H1 (cell line): Measurements from ENCODE around the gene MCM7. TPM values are rescaled to one million over a fixed set of nuclear protein-coding genes. Genes with fewer than 3 reads are reported as not detected.
A peak's percentile ranks its signal among the peaks of the same experiment; 100 is the strongest.

Source experiments
- CTCF ChIA-PET: fragments of 300-600 bp; sonication (Branson Sonifier 250); formaldehyde crosslinking; loops from one replicate; lab custom pipeline; 2021; ENCODE audit not compliant: partially characterized antibody; lab: Charles Lee
- POLR2A ChIA-PET: fragments of 300-600 bp; sonication (Branson Sonifier 250); formaldehyde crosslinking; loops from one replicate; lab custom pipeline; 2021; ENCODE audit warnings: inconsistent platforms; ENCODE audit not compliant: partially characterized antibody; lab: Charles Lee
- DNase-seq, 2 experiments: peaks; one replicate each; pipeline versions ENCODE4 v3.0.0 to v3.0.0-alpha.2; 2010 to 2022; ENCODE audit warnings: low spot score in 2 of 2, low read depth in 1 of 2, mixed read lengths in 1 of 2
- FAIRE-seq: peaks from 2 replicates; lab custom pipeline; 2011; peaks lifted over from hg19 to GRCh38; lab: Jason Lieb, UNC
- H2AFZ ChIP-seq: 2 replicates; pipeline ENCODE4 v1.8.1; 2012; ENCODE audit warnings: low read length, inconsistent platforms
- H2AK5ac ChIP-seq: 2 replicates; pipeline ENCODE4 v1.6.1; 2013; ENCODE audit warnings: low read depth, low read length
- H2BK120ac ChIP-seq: replicated peaks from 2 replicates; pipeline ENCODE3; 2013; ENCODE audit warnings: low read depth, low read length, inconsistent platforms
- H2BK12ac ChIP-seq: 2 replicates; pipeline ENCODE4 v1.6.1; 2013; ENCODE audit warnings: low read depth, low read length
- H2BK15ac ChIP-seq: 2 replicates; pipeline ENCODE4 v1.6.1; 2013; ENCODE audit warnings: low read length
- H2BK20ac ChIP-seq: 2 replicates; pipeline ENCODE4 v1.6.1; 2013; ENCODE audit warnings: low read length
- H2BK5ac ChIP-seq: 2 replicates; pipeline ENCODE4 v1.6.1; 2013; ENCODE audit warnings: low read depth, low read length
- H3K14ac ChIP-seq: 2 replicates; pipeline ENCODE4 v1.6.1; 2013; ENCODE audit warnings: inconsistent platforms; ENCODE audit not compliant: insufficient read length
- H3K18ac ChIP-seq: 2 replicates; pipeline ENCODE4 v1.6.1; 2013; ENCODE audit warnings: low read length; ENCODE audit errors: extremely low read depth
- H3K23ac ChIP-seq: 2 replicates; pipeline ENCODE4 v1.6.1; 2013; ENCODE audit warnings: inconsistent platforms; ENCODE audit not compliant: insufficient read length
- H3K23me2 ChIP-seq: 2 replicates; pipeline ENCODE4 v1.6.1; 2013; ENCODE audit warnings: low read depth, low read length
- H3K27ac ChIP-seq: 2 replicates; pipeline ENCODE4 v1.6.1; 2011; ENCODE audit warnings: low read depth, low read length, inconsistent platforms
- H3K27me3 ChIP-seq, 4 experiments: replicated peaks in 1 of 4; 1 replicate in 1 of 4; 2 replicates in 3 of 4; pipeline versions ENCODE4 v1.6.1 to v1.8.1; 2011 to 2013; ENCODE audit warnings: low read length in 3 of 4, mild to moderate bottlenecking in 3 of 4, inconsistent platforms in 2 of 4, mixed read lengths in 2 of 4, moderate library complexity in 1 of 4; ENCODE audit not compliant: control insufficient read depth in 3 of 4, insufficient read depth in 3 of 4; ENCODE audit errors: extremely low read depth in 1 of 4
- H3K36me3 ChIP-seq, 4 experiments: 2 replicates each; pipeline versions ENCODE4 v1.6.1 to v1.8.1; 2011 to 2013; ENCODE audit warnings: mild to moderate bottlenecking in 4 of 4, low read length in 3 of 4, moderate library complexity in 2 of 4, control low read depth in 1 of 4, inconsistent platforms in 1 of 4; ENCODE audit not compliant: insufficient read depth in 4 of 4, control insufficient read depth in 2 of 4
- H3K4ac ChIP-seq: replicated peaks from 2 replicates; pipeline ENCODE3; 2013; ENCODE audit warnings: low read length, low read depth, mixed read lengths, inconsistent platforms; ENCODE audit not compliant: insufficient read length
- H3K4me1 ChIP-seq, 4 experiments: replicated peaks in 1 of 4; 1 replicate in 1 of 4; 2 replicates in 3 of 4; pipeline versions ENCODE4 v1.6.1 to v1.8.1; 2011 to 2013; ENCODE audit warnings: low read length in 3 of 4, inconsistent platforms in 2 of 4, mixed read lengths in 1 of 4; ENCODE audit not compliant: insufficient read depth in 4 of 4, control insufficient read depth in 3 of 4
- H3K4me2 ChIP-seq, 2 experiments: 2 replicates each; pipeline versions ENCODE4 v1.6.1 to v1.8.1; 2011 to 2013; ENCODE audit warnings: low read depth in 2 of 2, low read length in 2 of 2, control low read depth in 1 of 2, inconsistent platforms in 1 of 2, mild to moderate bottlenecking in 1 of 2; ENCODE audit not compliant: insufficient read depth in 1 of 2
- H3K4me3 ChIP-seq, 4 experiments: fragments of 200-600, 300-600 bp in 1 of 4; sonication (generic), shearing (Covaris generic), sonication (Bioruptor Twin) in 1 of 4; 2 replicates each; pipeline versions ENCODE4 v1.5.1 to v1.8.1; 2011 to 2016; ENCODE audit warnings: low read length in 4 of 4, low read depth in 3 of 4, control low read depth in 2 of 4, inconsistent platforms in 2 of 4, mild to moderate bottlenecking in 2 of 4, mixed read lengths in 1 of 4, moderate library complexity in 1 of 4; ENCODE audit not compliant: insufficient read depth in 2 of 4; ENCODE audit errors: extremely low read depth in 1 of 4
- H3K56ac ChIP-seq: replicated peaks from 2 replicates; pipeline ENCODE3; 2013; ENCODE audit warnings: low read depth, mild to moderate bottlenecking, mixed read lengths, low read length, inconsistent platforms; ENCODE audit not compliant: insufficient read length
- H3K79me1 ChIP-seq: 2 replicates; pipeline ENCODE4 v1.6.1; 2013; ENCODE audit warnings: low read depth, low read length, control low read depth
- H3K79me2 ChIP-seq, 2 experiments: 2 replicates each; pipeline versions ENCODE4 v1.6.1 to v1.8.1; 2012 to 2013; ENCODE audit warnings: low read length in 2 of 2, mild to moderate bottlenecking in 2 of 2, inconsistent platforms in 1 of 2; ENCODE audit not compliant: insufficient read depth in 2 of 2, control insufficient read depth in 1 of 2
- H3K9ac ChIP-seq, 4 experiments: replicated peaks in 1 of 4; 1 replicate in 1 of 4; 2 replicates in 3 of 4; pipeline versions ENCODE4 v1.6.1 to v1.8.1; 2011 to 2013; ENCODE audit warnings: low read depth in 3 of 4, low read length in 3 of 4, control low read depth in 2 of 4, mild to moderate bottlenecking in 2 of 4, moderate library complexity in 2 of 4, inconsistent platforms in 1 of 4; ENCODE audit errors: extremely low read depth in 1 of 4
- H3K9me3 ChIP-seq, 2 experiments: 2 replicates each; pipeline versions ENCODE4 v1.6.1 to v1.8.1; 2012 to 2013; ENCODE audit warnings: mild to moderate bottlenecking in 2 of 2, moderate library complexity in 2 of 2, control low read depth in 1 of 2, inconsistent platforms in 1 of 2, low read depth in 1 of 2, low read length in 1 of 2, mixed read lengths in 1 of 2; ENCODE audit not compliant: insufficient read depth in 2 of 2
- H4K20me1 ChIP-seq, 2 experiments: replicated peaks in 1 of 2; 2 replicates each; pipeline versions ENCODE3 to v1.8.1; 2011 to 2013; ENCODE audit warnings: inconsistent platforms in 2 of 2, low read length in 2 of 2, mild to moderate bottlenecking in 1 of 2; ENCODE audit not compliant: insufficient read depth in 2 of 2, control insufficient read depth in 1 of 2
- H4K5ac ChIP-seq: 2 replicates; pipeline ENCODE4 v1.6.1; 2013; ENCODE audit warnings: low read length, low read depth, mixed read lengths, inconsistent platforms; ENCODE audit not compliant: insufficient read length
- H4K8ac ChIP-seq: 2 replicates; pipeline ENCODE4 v1.8.0; 2013; ENCODE audit warnings: mild to moderate bottlenecking, moderate library complexity, low read length, inconsistent platforms; ENCODE audit not compliant: insufficient read depth; ENCODE audit errors: extremely low read depth
- H4K91ac ChIP-seq: replicated peaks from 2 replicates; pipeline ENCODE3; 2013; ENCODE audit warnings: low read length, mixed read lengths, inconsistent platforms; ENCODE audit not compliant: insufficient read length
- MAFK ChIP-seq: IDR thresholded peaks from 2 replicates; pipeline ENCODE4 v1.6.1; 2012; ENCODE audit warnings: low read depth, mild to moderate bottlenecking, improper control_type of control experiment, low read length
- PHF8 ChIP-seq: fragments of 200-600 bp; sonication (generic); conservative IDR thresholded peaks from 2 replicates; pipeline ENCODE4 v1.7.1; 2012; ENCODE audit warnings: low read depth, mild to moderate bottlenecking, inconsistent platforms, low read length, moderate library complexity
- POLR2A ChIP-seq, 2 experiments: IDR thresholded peaks; 1 replicate in 1 of 2; 2 replicates in 1 of 2; pipeline ENCODE4 v1.6.1; 2011; ENCODE audit warnings: low read depth in 2 of 2, low read length in 2 of 2, mild to moderate bottlenecking in 2 of 2; ENCODE audit errors: control extremely low read depth in 1 of 2
- POLR2AphosphoS5 ChIP-seq: IDR thresholded peaks from 2 replicates; pipeline ENCODE4 v1.6.1; 2011; ENCODE audit warnings: low read depth, low read length
- POU5F1 ChIP-seq: IDR thresholded peaks from 2 replicates; pipeline ENCODE4 v1.6.1; 2011; ENCODE audit warnings: low read depth, mild to moderate bottlenecking, low read length, moderate library complexity
- WGBS, 2 experiments: shearing (Covaris generic) in 1 of 2; methylation state at CpG; one replicate each; pipeline versions ENCODE4 v1.1.6 to v1.1.7; 2013 to 2015; ENCODE audit warnings: low lambda C conversion rate in 2 of 2, mixed read lengths in 2 of 2, inconsistent platforms in 1 of 2, low coverage in 1 of 2, missing lambda C conversion rate in 1 of 2; ENCODE audit not compliant: insufficient replicate concordance in 2 of 2, insufficient coverage in 1 of 2, insufficient read length in 1 of 2; ENCODE audit errors: extremely low coverage in 1 of 2, missing lambda C conversion rate in 1 of 2; 5-methylcytosine and 5-hydroxymethylcytosine counted together
- polyA plus RNA-seq, 7 experiments: library from polyadenylated mRNA; depleted of rRNA in 3 of 7; stranded (reverse) in 5 of 7; unstranded in 2 of 7; fragments of >200 nt in 5 of 7; fragments of 200-250 nt in 2 of 7; gene quantifications; 1 replicate in 5 of 7; 2 replicates in 1 of 7; 4 replicates in 1 of 7; pipeline versions ENCODE4 v1.2.1 to v1.2.3, GENCODE V29; 2011 to 2013; ENCODE audit warnings: missing spikeins in 2 of 7, mixed read lengths in 2 of 7
- total RNA-seq: library from RNA; stranded (reverse); fragmentation: NEBNext Ultra II Directional; extraction: Animal tissue kit (Norgen Biotek cat#: 25700); gene quantifications from 2 replicates; pipeline ENCODE4 v1.2.1, GENCODE V29; 2021

Gene MCM7
- total and polyA plus RNA-seq, 2 of the 8 experiments (the other 6 are each of a cell fraction or from before 2014, with no cell fraction given), result 313 to 344 TPM

DNA sequence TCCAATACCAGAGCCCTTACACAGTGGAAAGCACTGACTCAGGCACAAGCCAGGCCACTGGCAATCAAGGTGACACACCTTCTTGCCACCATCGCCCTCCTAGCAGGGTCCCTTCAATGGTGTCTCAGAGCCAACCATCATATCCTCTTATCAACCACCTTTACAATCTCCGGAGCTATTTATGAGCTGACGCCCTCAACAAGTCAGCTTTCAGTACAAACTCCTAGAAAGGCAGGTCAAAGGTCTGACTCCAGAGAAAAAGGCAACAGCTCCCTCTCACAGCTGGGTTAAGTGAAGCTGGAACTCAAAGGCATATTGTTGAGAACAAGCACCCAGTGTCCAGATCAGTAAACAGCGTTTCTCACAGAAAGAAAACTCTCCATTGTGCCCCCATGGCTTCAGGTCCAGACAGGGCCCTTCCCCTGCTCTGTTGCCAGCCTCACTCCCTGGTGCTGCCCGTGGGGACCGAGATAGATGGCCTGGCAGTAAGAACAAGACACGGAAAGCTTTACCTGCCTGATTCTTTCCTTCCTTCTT is 22.1 kb downstream of the MCM7 start:
- no peak overlapping the region for H3K18ac ChIP-seq
- H3K4me3 ChIP-seq, result no peak overlapping the region
- H4K91ac ChIP-seq, result no peak overlapping the region
- H3K79me2 ChIP-seq, result peaks cover 32 to 52% of the 10 kb centered on the region in 2 experiments
- H3K23me2 ChIP-seq, result peaks cover 6% of the 10 kb centered on the region; the same call in 1 of the 2 replicates
- peaks cover 38 to 60% (median 50%) of the 10 kb centered on the region in 4 experiments for H3K36me3 ChIP-seq
- H3K9me3 ChIP-seq, result peaks cover 20 to 24% of the 10 kb centered on the region in 2 experiments
- CTCF ChIA-PET, result interaction anchor here (0.8 to 1.3 kb wide), 3 partner anchors 10 to 57 kb away, joined by 3 read pairs; no protein-coding TSS in a partner anchor
- H2BK12ac ChIP-seq, result no peak overlapping the region
- no peak overlapping the region; a peak in 1 of 4 replicates for H3K4me2 ChIP-seq
- no peak overlapping the region for H3K23ac ChIP-seq
- no peak overlapping the region for H4K5ac ChIP-seq
- H2BK15ac ChIP-seq, result no peak overlapping the region
- no peak overlapping the region for H3K27ac ChIP-seq
- H2AK5ac ChIP-seq, result no peak overlapping the region; the same call in 1 of the 2 replicates
- H2BK5ac ChIP-seq, result no peak overlapping the region
- no peak overlapping the region for H2AFZ ChIP-seq
- H4K8ac ChIP-seq, result no peak overlapping the region
- H2BK120ac ChIP-seq, result no peak overlapping the region
- no peaks in the 10 kb centered on the region; a peak in 1 of 7 replicates for H3K27me3 ChIP-seq
- POLR2A ChIA-PET, result interaction anchor here (0.6 to 19.6 kb wide), 6 partner anchors 9 to 707 kb away, joined by 3 to 722 read pairs (median 116); partner anchors contain the start of genes AP4M1, MCM7 and ZSCAN21
- H3K4ac ChIP-seq, result no peak overlapping the region
- peaks cover 4% of the 10 kb centered on the region for H3K79me1 ChIP-seq
- peaks cover 1 to 3% of the 10 kb centered on the region in 2 experiments for H4K20me1 ChIP-seq
- DNase-seq (no peak), FAIRE-seq (no peak)
- H3K14ac ChIP-seq, result no peak overlapping the region
- H2BK20ac ChIP-seq, result no peak overlapping the region
- TF ChIP-seq POLR2A (IDR thresholded peaks at IDR 0.05; ENCODE audit: control extremely low read depth in 1 of 2, low read depth in 2 of 2, low read length in 2 of 2) (peak in 1 of 2 experiments; percentile 16; a peak in 1 of 3 replicates), POLR2AphosphoS5 (peak; percentile 25), POU5F1 (no peak), MAFK (no peak), PHF8 (no peak)
- H3K56ac ChIP-seq, result no peak overlapping the region
- no peak overlapping the region for H3K9ac ChIP-seq
- peaks cover 0 to 9% (median 4%) of the 10 kb centered on the region in 4 experiments; a peak in 3 of 7 replicates for H3K4me1 ChIP-seq
- 87% methylated on average over 7 of the region's 7 CpGs; no CpG with 5 or more reads in 1 of the 2 experiments for WGBS, 2 experiments
